Measurements from ENCODE around the gene MCM7. TPM values are rescaled to one million over a fixed set of nuclear protein-coding genes. Genes with fewer than 3 reads are reported as not detected.

Gene MCM7
- total and polyA plus RNA-seq, 2 of the 13 experiments (the other 11 are each of a cell fraction or from before 2014, with no cell fraction given) = 84.5 to 214 TPM

DNA sequence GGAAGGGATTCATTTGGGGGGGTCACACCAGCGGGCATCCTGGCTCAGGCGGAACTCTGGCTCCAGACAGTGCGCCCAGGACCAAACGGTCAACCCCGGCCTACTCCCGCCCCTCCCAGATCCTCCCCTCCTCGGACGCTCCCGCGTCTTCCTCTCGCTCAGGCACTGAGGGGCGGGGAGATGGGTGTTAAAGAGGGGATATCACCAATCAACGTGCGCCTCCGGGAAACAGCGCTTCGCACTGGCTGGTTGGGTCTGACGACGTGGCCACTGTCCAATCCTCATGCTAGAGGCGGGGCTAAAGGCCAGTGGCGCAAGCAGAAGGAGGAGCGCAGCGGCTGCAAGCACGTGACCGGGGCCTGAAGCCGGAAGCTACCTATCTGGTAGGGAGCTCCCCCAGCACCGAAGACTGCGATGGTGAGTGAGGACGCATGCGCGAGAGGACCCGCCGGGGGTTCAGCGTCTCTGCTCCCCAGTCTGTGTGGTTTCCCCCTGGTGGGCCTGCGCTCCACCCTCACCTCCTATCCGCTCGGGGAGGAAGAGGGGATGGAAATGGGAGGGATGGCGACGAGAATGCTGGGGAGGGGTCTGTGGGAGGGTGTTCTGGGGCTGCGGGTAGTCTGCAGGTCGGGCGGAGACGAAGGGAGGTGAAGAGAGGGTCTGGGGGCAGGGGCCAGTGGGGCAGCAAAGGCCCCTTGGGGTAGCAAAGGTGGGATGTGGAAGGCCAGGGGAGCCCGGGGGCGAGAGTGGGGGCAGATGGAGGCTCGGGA, 47.5 kb upstream of the MCM7 start, which contains the start of gene LAMTOR4 (continued):
- TF ChIP-seq STAG1 (CRISPR knock-in tag; IDR thresholded peaks at IDR 0.05) (no peak), DRAP1 (CRISPR knock-in tag; IDR thresholded peaks at IDR 0.05) (peak; percentile 99), RBM39 (IDR thresholded peaks at IDR 0.05; ENCODE audit: low read depth, low read length, poor library complexity, severe bottlenecking) (peak; percentile 85), ZNF367 (CRISPR knock-in tag; IDR thresholded peaks at IDR 0.05; ENCODE audit: borderline replicate concordance) (no peak), NFKB2 (CRISPR knock-in tag; IDR thresholded peaks at IDR 0.05; ENCODE audit: borderline replicate concordance) (no peak), REXO4 (CRISPR knock-in tag; IDR thresholded peaks at IDR 0.05; ENCODE audit: borderline replicate concordance) (no peak), ZNF512 (CRISPR knock-in tag; IDR thresholded peaks at IDR 0.05) (no peak), ZFX (CRISPR knock-in tag; IDR thresholded peaks at IDR 0.05; ENCODE audit: low read depth) (peak; percentile 85), ZNF225 (CRISPR knock-in tag; IDR thresholded peaks at IDR 0.05) (no peak; the same call in 1 of the 2 replicates), ATM (IDR thresholded peaks at IDR 0.05; ENCODE audit: borderline replicate concordance) (no peak), EED (CRISPR knock-in tag; IDR thresholded peaks at IDR 0.05) (no peak), ATF1 (CRISPR knock-in tag; IDR thresholded peaks at IDR 0.05) (peak; percentile 83), ZSCAN29 (CRISPR knock-in tag; conservative IDR thresholded peaks at IDR 0.05) (no peak), CSRNP2 (CRISPR knock-in tag; conservative IDR thresholded peaks at IDR 0.05; ENCODE audit: low read depth) (no peak), CHD4 (IDR thresholded peaks at IDR 0.05; ENCODE audit: borderline replicate concordance, low read length) (no peak), ONECUT2 (CRISPR knock-in tag; IDR thresholded peaks at IDR 0.05) (no peak)
- TF ChIP-seq, protein P1, sequence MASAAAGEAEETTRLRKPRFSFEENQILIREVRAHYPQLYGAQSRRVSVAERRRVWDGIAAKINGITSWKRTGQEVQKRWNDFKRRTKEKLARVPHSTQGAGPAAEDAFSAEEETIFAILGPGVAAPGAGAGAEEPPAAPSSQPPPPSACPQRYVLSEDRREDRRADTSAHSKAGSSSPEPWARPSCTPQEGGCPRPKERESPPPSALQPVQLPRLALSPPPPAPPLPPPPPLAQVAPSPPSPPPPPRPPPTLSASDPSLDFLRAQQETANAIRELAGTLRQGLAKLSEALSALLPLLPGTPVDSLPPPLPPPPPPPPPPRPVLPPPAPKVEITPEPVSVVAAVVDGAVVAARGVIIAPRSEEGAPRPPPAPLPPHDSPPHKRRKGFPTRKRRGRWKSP (CRISPR knock-in tag; IDR thresholded peaks at IDR 0.05) = peak; percentile 62; the same call in 1 of the 2 replicates
- TF ChIP-seq, protein P2, sequence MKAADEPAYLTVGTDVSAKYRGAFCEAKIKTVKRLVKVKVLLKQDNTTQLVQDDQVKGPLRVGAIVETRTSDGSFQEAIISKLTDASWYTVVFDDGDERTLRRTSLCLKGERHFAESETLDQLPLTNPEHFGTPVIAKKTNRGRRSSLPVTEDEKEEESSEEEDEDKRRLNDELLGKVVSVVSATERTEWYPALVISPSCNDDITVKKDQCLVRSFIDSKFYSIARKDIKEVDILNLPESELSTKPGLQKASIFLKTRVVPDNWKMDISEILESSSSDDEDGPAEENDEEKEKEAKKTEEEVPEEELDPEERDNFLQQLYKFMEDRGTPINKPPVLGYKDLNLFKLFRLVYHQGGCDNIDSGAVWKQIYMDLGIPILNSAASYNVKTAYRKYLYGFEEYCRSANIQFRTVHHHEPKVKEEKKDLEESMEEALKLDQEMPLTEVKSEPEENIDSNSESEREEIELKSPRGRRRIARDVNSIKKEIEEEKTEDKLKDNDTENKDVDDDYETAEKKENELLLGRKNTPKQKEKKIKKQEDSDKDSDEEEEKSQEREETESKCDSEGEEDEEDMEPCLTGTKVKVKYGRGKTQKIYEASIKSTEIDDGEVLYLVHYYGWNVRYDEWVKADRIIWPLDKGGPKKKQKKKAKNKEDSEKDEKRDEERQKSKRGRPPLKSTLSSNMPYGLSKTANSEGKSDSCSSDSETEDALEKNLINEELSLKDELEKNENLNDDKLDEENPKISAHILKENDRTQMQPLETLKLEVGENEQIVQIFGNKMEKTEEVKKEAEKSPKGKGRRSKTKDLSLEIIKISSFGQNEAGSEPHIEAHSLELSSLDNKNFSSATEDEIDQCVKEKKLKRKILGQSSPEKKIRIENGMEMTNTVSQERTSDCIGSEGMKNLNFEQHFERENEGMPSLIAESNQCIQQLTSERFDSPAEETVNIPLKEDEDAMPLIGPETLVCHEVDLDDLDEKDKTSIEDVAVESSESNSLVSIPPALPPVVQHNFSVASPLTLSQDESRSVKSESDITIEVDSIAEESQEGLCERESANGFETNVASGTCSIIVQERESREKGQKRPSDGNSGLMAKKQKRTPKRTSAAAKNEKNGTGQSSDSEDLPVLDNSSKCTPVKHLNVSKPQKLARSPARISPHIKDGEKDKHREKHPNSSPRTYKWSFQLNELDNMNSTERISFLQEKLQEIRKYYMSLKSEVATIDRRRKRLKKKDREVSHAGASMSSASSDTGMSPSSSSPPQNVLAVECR (CRISPR knock-in tag; IDR thresholded peaks at IDR 0.05; ENCODE audit: borderline replicate concordance) = peak; percentile 72

Data from HepG2 (cell line).